ENCODE results near the gene NMNAT2. TPM values are rescaled to one million over a fixed set of nuclear protein-coding genes. Genes with fewer than 3 reads are reported as not detected.

NMNAT2 gene
- polyA plus RNA-seq, 1 donor from 2014 or later: 43.8 TPM

GRCh38 chr1:183247066-183247465 lies 171.1 kb downstream of the NMNAT2 start (continued):
- no peak for TF ChIP-seq EP300 (conservative IDR thresholded peaks at IDR 0.05; ENCODE audit: poor library complexity, severe bottlenecking)

- Histone ChIP-seq H3K9me3 (ENCODE audit: low read length) (no peaks in the 10 kb centered on the region), H3K36me3 (ENCODE audit: insufficient read depth, low read length) (peaks cover 11% of the 10 kb centered on the region)
These were observed 171.7 kb downstream of the NMNAT2 start for GRCh38 chr1:183246436-183246835.

GRCh38 chr1:183245357-183245756 lies 172.8 kb downstream of the NMNAT2 start:
- no peaks in the 10 kb centered on the region for H3K9me3 ChIP-seq (ENCODE audit: low read length)
- TF ChIP-seq MXI1 (conservative IDR thresholded peaks at IDR 0.05; ENCODE audit: poor library complexity, severe bottlenecking): no peak
- no peak for TF ChIP-seq EP300 (conservative IDR thresholded peaks at IDR 0.05; ENCODE audit: poor library complexity, severe bottlenecking)
- TF ChIP-seq SMC3 (conservative IDR thresholded peaks at IDR 0.05; ENCODE audit: poor library complexity): no peak
- TF ChIP-seq POLR2AphosphoS5 (IDR thresholded peaks at IDR 0.05): no peak
- no peak overlapping the region for H3K9ac ChIP-seq (ENCODE audit: low read length)
- H3F3A ChIP-seq (ENCODE audit: insufficient read depth, low read length, poor library complexity, severe bottlenecking): no peaks in the 10 kb centered on the region
- no peaks in the 10 kb centered on the region for H3K27me3 ChIP-seq (ENCODE audit: insufficient read depth, low read depth, low read length)
- H2AFZ ChIP-seq (ENCODE audit: low read depth, low read length): no peak overlapping the region
- no peak overlapping the region for H3K4me3 ChIP-seq (ENCODE audit: low read length)
- no peak overlapping the region for H3K4me2 ChIP-seq (ENCODE audit: low read length)
- no peaks in the 10 kb centered on the region for H4K20me1 ChIP-seq (ENCODE audit: insufficient read depth)
- H3K9me2 ChIP-seq (ENCODE audit: insufficient read depth, low read length): no peaks in the 10 kb centered on the region
- peaks cover 6% of the 10 kb centered on the region for H3K36me3 ChIP-seq (ENCODE audit: insufficient read depth, low read length)
- no peaks in the 10 kb centered on the region for H3K79me2 ChIP-seq (replicated peaks; ENCODE audit: insufficient read depth, low read length)
- no peak overlapping the region for H3K27ac ChIP-seq (ENCODE audit: low read length)

More at GRCh38 chr1:183246436-183246835, 171.7 kb downstream of the NMNAT2 start:
- Histone ChIP-seq H2AFZ (ENCODE audit: low read depth, low read length) (no peak overlapping the region), H3K4me2 (ENCODE audit: low read length) (no peak overlapping the region), H4K20me1 (ENCODE audit: insufficient read depth) (no peaks in the 10 kb centered on the region), H3K79me2 (replicated peaks; ENCODE audit: insufficient read depth, low read length) (no peaks in the 10 kb centered on the region), H3K9me2 (ENCODE audit: insufficient read depth, low read length) (no peaks in the 10 kb centered on the region), H3K27me3 (ENCODE audit: insufficient read depth, low read depth, low read length) (no peaks in the 10 kb centered on the region), H3K27ac (ENCODE audit: low read length) (no peak overlapping the region), H3F3A (ENCODE audit: insufficient read depth, low read length, poor library complexity, severe bottlenecking) (no peaks in the 10 kb centered on the region), H3K4me3 (ENCODE audit: low read length) (no peak overlapping the region), H3K9ac (ENCODE audit: low read length) (no peak overlapping the region)
- TF ChIP-seq REST (IDR thresholded peaks at IDR 0.05; ENCODE audit: borderline replicate concordance): no peak
- TF ChIP-seq TAF1 (IDR thresholded peaks at IDR 0.05; ENCODE audit: low read depth): no peak
- TF ChIP-seq SMC3 (conservative IDR thresholded peaks at IDR 0.05; ENCODE audit: poor library complexity): no peak
- no peak for TF ChIP-seq MXI1 (conservative IDR thresholded peaks at IDR 0.05; ENCODE audit: poor library complexity, severe bottlenecking)
- TF ChIP-seq CTCF (IDR thresholded peaks at IDR 0.05; ENCODE audit: poor library complexity, severe bottlenecking): no peak

GRCh38 chr1:183244466-183244865 lies 173.7 kb downstream of the NMNAT2 start:
- Histone ChIP-seq H3K36me3 (ENCODE audit: insufficient read depth, low read length) (no peaks in the 10 kb centered on the region), H3K27me3 (ENCODE audit: insufficient read depth, low read depth, low read length) (no peaks in the 10 kb centered on the region), H2AFZ (ENCODE audit: low read depth, low read length) (no peak overlapping the region), H3K4me3 (ENCODE audit: low read length) (no peak overlapping the region), H3K9me3 (ENCODE audit: low read length) (no peaks in the 10 kb centered on the region), H4K20me1 (ENCODE audit: insufficient read depth) (no peaks in the 10 kb centered on the region), H3K79me2 (replicated peaks; ENCODE audit: insufficient read depth, low read length) (no peaks in the 10 kb centered on the region), H3K9ac (ENCODE audit: low read length) (no peak overlapping the region), H3K27ac (ENCODE audit: low read length) (no peak overlapping the region), H3K4me2 (ENCODE audit: low read length) (no peak overlapping the region), H3K9me2 (ENCODE audit: insufficient read depth, low read length) (no peaks in the 10 kb centered on the region), H3F3A (ENCODE audit: insufficient read depth, low read length, poor library complexity, severe bottlenecking) (no peaks in the 10 kb centered on the region)
- TF ChIP-seq REST (IDR thresholded peaks at IDR 0.05; ENCODE audit: borderline replicate concordance) (no peak), EP300 (conservative IDR thresholded peaks at IDR 0.05; ENCODE audit: poor library complexity, severe bottlenecking) (no peak), CTCF (IDR thresholded peaks at IDR 0.05; ENCODE audit: poor library complexity, severe bottlenecking) (no peak), EZH2 (IDR thresholded peaks at IDR 0.05; ENCODE audit: borderline replicate concordance, insufficient read depth, low read length, poor library complexity, severe bottlenecking) (no peak), MXI1 (conservative IDR thresholded peaks at IDR 0.05; ENCODE audit: poor library complexity, severe bottlenecking) (no peak), POLR2AphosphoS5 (IDR thresholded peaks at IDR 0.05) (no peak)
